CD14-positive monocyte (primary cell): ENCODE results near the gene NRDE2. TPM values are rescaled to one million over a fixed set of nuclear protein-coding genes. Genes with fewer than 3 reads are reported as not detected.
"Not testable (repeated sequence)": the region's sequence is repeated elsewhere in the genome, so short reads cannot be mapped to it uniquely, and the experiment has no call there.

ENCODE experiments used
- DNase-seq, 3 donors: peaks; one replicate each; pipeline ENCODE4 v3.0.0-alpha.2; 2011 to 2022
- H2AFZ ChIP-seq: 2 replicates; pipeline ENCODE4 v1.6.0; 2012; ENCODE audit warnings: mild to moderate bottlenecking, low read depth, low read length, inconsistent platforms; ENCODE audit not compliant: insufficient read depth, poor library complexity, severe bottlenecking
- H3K27ac ChIP-seq, 2 donors: 1 replicate in 1 of 2; 2 replicates in 1 of 2; pipeline ENCODE4 v1.5.1; 2012 to 2013; ENCODE audit warnings: low read length in 2 of 2, control low read depth in 1 of 2, inconsistent platforms in 1 of 2, low read depth in 1 of 2, mild to moderate bottlenecking in 1 of 2
- H3K27me3 ChIP-seq, 2 donors: one replicate each; pipeline versions ENCODE4 v1.6.0 to v1.6.1; 2011 to 2013; ENCODE audit warnings: low read length in 2 of 2; ENCODE audit not compliant: control insufficient read depth in 2 of 2, insufficient read depth in 2 of 2
- H3K36me3 ChIP-seq, 2 donors: replicated peaks in 1 of 2; 1 replicate in 1 of 2; 2 replicates in 1 of 2; pipeline versions ENCODE4 v1.5.1 to v1.6.1; 2012 to 2013; ENCODE audit warnings: low read length in 2 of 2, control low read depth in 1 of 2, inconsistent platforms in 1 of 2, mild to moderate bottlenecking in 1 of 2; ENCODE audit not compliant: insufficient read depth in 2 of 2, control insufficient read depth in 1 of 2
- H3K4me1 ChIP-seq, 2 donors: 1 replicate in 1 of 2; 2 replicates in 1 of 2; pipeline versions ENCODE4 v1.5.1 to v1.6.1; 2012 to 2013; ENCODE audit warnings: low read length in 2 of 2, control low read depth in 1 of 2, inconsistent platforms in 1 of 2, mild to moderate bottlenecking in 1 of 2, moderate library complexity in 1 of 2; ENCODE audit not compliant: insufficient read depth in 2 of 2, control insufficient read depth in 1 of 2
- H3K4me2 ChIP-seq: replicated peaks from 2 replicates; pipeline ENCODE3; 2012; ENCODE audit warnings: low read length, moderate library complexity, mild to moderate bottlenecking; ENCODE audit not compliant: poor library complexity, severe bottlenecking; ENCODE audit errors: extremely low read depth
- H3K4me3 ChIP-seq, 3 experiments: fragments of 200-600 bp in 1 of 3; sonication (generic) in 1 of 3; replicated peaks in 1 of 3; 1 replicate in 2 of 3; 2 replicates in 1 of 3; pipeline ENCODE4 v1.5.1; 2011 to 2013; ENCODE audit warnings: low read length in 3 of 3, mild to moderate bottlenecking in 3 of 3, control low read depth in 2 of 3, low read depth in 2 of 3, inconsistent platforms in 1 of 3, moderate library complexity in 1 of 3
- H3K79me2 ChIP-seq: 2 replicates; pipeline ENCODE4 v1.6.0; 2012; ENCODE audit warnings: mild to moderate bottlenecking, control low read depth, inconsistent platforms, low read length, moderate library complexity; ENCODE audit not compliant: insufficient read depth
- H3K9ac ChIP-seq: 2 replicates; pipeline ENCODE4 v1.6.0; 2017; ENCODE audit warnings: low read length, mild to moderate bottlenecking; ENCODE audit not compliant: insufficient read depth, poor library complexity, severe bottlenecking
- H3K9me3 ChIP-seq, 2 donors: replicated peaks in 1 of 2; 1 replicate in 1 of 2; 2 replicates in 1 of 2; pipeline versions ENCODE4 v1.5.1 to v1.6.1; 2012 to 2013; ENCODE audit warnings: low read length in 2 of 2, control low read depth in 1 of 2; ENCODE audit not compliant: control insufficient read depth in 1 of 2, insufficient read depth in 1 of 2
- H4K20me1 ChIP-seq: 2 replicates; pipeline ENCODE4 v1.6.0; 2012; ENCODE audit warnings: mild to moderate bottlenecking, low read length, control low read depth, moderate library complexity; ENCODE audit not compliant: insufficient read depth
- H3K27ac Mint-ChIP-seq, 7 donors: one replicate each; pipeline ENCODE4 v1.8.0; 2020; ENCODE audit warnings: mild to moderate bottlenecking in 7 of 7, mixed read lengths in 7 of 7, moderate library complexity in 6 of 7, inconsistent platforms in 2 of 7
- H3K27me3 Mint-ChIP-seq, 3 donors: one replicate each; pipeline ENCODE4 v1.8.0; 2021 to 2022; ENCODE audit warnings: low read depth in 3 of 3, mild to moderate bottlenecking in 3 of 3, mixed read lengths in 3 of 3, moderate library complexity in 3 of 3, inconsistent platforms in 1 of 3
- H3K36me3 Mint-ChIP-seq, 2 donors: one replicate each; pipeline ENCODE4 v1.8.0; 2020; ENCODE audit warnings: mixed read lengths in 2 of 2, inconsistent platforms in 1 of 2, mild to moderate bottlenecking in 1 of 2
- H3K4me1 Mint-ChIP-seq: one replicate; pipeline ENCODE4 v1.8.0; 2020; ENCODE audit warnings: mild to moderate bottlenecking, mixed read lengths
- H3K4me3 Mint-ChIP-seq, 2 donors: one replicate each; pipeline ENCODE4 v1.8.0; 2020; ENCODE audit warnings: mild to moderate bottlenecking in 2 of 2, mixed read lengths in 2 of 2, moderate library complexity in 1 of 2
- H3K9me3 Mint-ChIP-seq, 7 donors: one replicate each; pipeline ENCODE4 v1.8.0; 2020 to 2022; ENCODE audit warnings: mixed read lengths in 7 of 7, mild to moderate bottlenecking in 6 of 7, moderate library complexity in 6 of 7, inconsistent platforms in 2 of 7
- WGBS: methylation state at CpG from one replicate; pipeline ENCODE4 v1.1.5; 2013; ENCODE audit warnings: missing lambda C conversion rate; ENCODE audit not compliant: insufficient coverage; 5-methylcytosine and 5-hydroxymethylcytosine counted together
- intact Hi-C, 2 donors: fragments of 100-400 bp; cut with micrococcal nuclease; formaldehyde crosslinking; loops; one replicate each; pipeline versions ENCODE4 v1.15.0 to v1.15.1; 2023
- polyA plus RNA-seq, 3 donors: library from polyadenylated mRNA; depleted of rRNA in 1 of 3; unstranded in 2 of 3; stranded (reverse) in 1 of 3; fragments of 300-500 nt in 2 of 3; fragments of >200 nt in 1 of 3; fragmentation: Illumina TruSeq in 2 of 3; gene quantifications; 1 replicate in 2 of 3; 2 replicates in 1 of 3; pipeline ENCODE4 v1.2.3, GENCODE V29; 2012 to 2021
- TF ChIP-seq, protein P1 (sequence below): fragments of 200-600 bp; IDR thresholded peaks from one replicate; pipeline ENCODE4 v1.8.0; 2022; ENCODE audit warnings: antibody characterized with exemption, mild to moderate bottlenecking

Gene NRDE2
- polyA plus RNA-seq, 3 donors = 4.7 to 7.4 (median 6.7) TPM

DNA sequence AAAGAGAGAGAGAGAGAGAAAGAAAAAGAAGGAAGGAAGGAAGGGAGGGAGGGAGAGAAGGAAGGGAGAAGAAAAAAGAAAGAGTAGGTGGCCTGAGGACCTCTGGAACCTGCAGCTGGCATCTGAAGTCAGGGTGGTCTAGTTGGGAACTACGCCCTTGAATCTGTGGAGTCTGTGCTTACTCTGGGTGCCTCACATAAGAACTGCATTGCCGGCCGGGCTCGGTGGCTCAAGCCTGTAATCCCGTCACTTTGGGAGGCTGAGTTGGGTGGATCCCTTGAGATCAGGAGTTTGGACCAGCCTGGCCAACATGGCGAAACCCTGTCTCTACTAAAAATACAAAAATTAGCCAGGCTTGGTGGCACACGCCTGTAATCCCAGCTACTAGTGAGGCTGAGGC, 10.0 kb upstream of the NRDE2 start:
- Mint-ChIP-seq H3K27me3 (peaks cover 17 to 25% (median 17%) of the 10 kb centered on the region in 3 donors), H3K9me3 (peaks cover 0 to 4% (median 0%) of the 10 kb centered on the region in 7 donors), H3K27ac (no peak overlapping the region), H3K4me3 (no peak overlapping the region), H3K36me3 (no peaks in the 10 kb centered on the region), H3K4me1 (no peaks in the 10 kb centered on the region)
- no peak overlapping the region for H2AFZ ChIP-seq
- TF ChIP-seq, protein P1, sequence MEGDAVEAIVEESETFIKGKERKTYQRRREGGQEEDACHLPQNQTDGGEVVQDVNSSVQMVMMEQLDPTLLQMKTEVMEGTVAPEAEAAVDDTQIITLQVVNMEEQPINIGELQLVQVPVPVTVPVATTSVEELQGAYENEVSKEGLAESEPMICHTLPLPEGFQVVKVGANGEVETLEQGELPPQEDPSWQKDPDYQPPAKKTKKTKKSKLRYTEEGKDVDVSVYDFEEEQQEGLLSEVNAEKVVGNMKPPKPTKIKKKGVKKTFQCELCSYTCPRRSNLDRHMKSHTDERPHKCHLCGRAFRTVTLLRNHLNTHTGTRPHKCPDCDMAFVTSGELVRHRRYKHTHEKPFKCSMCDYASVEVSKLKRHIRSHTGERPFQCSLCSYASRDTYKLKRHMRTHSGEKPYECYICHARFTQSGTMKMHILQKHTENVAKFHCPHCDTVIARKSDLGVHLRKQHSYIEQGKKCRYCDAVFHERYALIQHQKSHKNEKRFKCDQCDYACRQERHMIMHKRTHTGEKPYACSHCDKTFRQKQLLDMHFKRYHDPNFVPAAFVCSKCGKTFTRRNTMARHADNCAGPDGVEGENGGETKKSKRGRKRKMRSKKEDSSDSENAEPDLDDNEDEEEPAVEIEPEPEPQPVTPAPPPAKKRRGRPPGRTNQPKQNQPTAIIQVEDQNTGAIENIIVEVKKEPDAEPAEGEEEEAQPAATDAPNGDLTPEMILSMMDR = no peak
- H3K4me2 ChIP-seq = no peak overlapping the region
- H3K27ac ChIP-seq = no peak overlapping the region
- H3K36me3 ChIP-seq = no peaks in the 10 kb centered on the region
- no peak overlapping the region for H3K9ac ChIP-seq
- no peaks in the 10 kb centered on the region for H4K20me1 ChIP-seq
- H3K4me3 ChIP-seq = no peak overlapping the region
- H3K4me1 ChIP-seq = no peaks in the 10 kb centered on the region
- H3K27me3 ChIP-seq = peaks cover 9 to 18% of the 10 kb centered on the region in 2 donors
- WGBS = 93% methylated on average over 2 of the region's 7 CpGs
- no peaks in the 10 kb centered on the region for H3K9me3 ChIP-seq
- no peak for DNase-seq
- H3K79me2 ChIP-seq = no peaks in the 10 kb centered on the region
- intact Hi-C loops = no loop called here

DNA sequence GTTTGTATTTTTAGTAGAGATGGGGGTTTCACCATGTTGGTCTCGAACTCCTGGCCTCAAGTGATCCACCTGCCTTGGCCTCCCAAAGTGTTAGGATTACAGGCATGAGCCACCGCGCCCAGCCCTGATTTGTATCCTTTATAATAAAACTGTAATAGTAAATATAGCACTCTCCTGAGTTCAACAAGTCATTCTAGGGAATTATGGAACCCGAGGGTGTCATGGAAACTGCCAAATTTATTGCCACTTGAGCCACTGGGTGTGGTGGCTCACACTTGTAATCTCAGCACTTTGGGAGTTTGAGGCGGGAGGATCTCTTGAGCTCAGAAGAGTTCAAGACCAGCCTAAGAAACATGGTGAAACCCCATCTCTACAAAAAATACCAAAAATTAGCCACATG, 9.5 kb upstream of the NRDE2 start:
- H3K9me3 ChIP-seq, H3K9me3 Mint-ChIP-seq, H3K4me1 ChIP-seq, H3K4me1 Mint-ChIP-seq, H4K20me1 ChIP-seq, H3K9ac ChIP-seq, H3K27ac Mint-ChIP-seq, DNase-seq, H2AFZ ChIP-seq, H3K36me3 Mint-ChIP-seq, intact Hi-C loops, H3K4me2 ChIP-seq, H3K27ac ChIP-seq, H3K4me3 Mint-ChIP-seq, H3K4me3 ChIP-seq, H3K79me2 ChIP-seq, H3K36me3 ChIP-seq: not testable (repeated sequence)
- WGBS = no CpG with 5 or more reads among the region's 5 CpGs
- peaks cover 13 to 23% of the 10 kb centered on the region in 2 donors for H3K27me3 ChIP-seq
- H3K27me3 Mint-ChIP-seq = peaks cover 18 to 30% (median 20%) of the 10 kb centered on the region in 3 donors
